ENCODE measurements around the gene BRD1.

Gene BRD1

DNA sequence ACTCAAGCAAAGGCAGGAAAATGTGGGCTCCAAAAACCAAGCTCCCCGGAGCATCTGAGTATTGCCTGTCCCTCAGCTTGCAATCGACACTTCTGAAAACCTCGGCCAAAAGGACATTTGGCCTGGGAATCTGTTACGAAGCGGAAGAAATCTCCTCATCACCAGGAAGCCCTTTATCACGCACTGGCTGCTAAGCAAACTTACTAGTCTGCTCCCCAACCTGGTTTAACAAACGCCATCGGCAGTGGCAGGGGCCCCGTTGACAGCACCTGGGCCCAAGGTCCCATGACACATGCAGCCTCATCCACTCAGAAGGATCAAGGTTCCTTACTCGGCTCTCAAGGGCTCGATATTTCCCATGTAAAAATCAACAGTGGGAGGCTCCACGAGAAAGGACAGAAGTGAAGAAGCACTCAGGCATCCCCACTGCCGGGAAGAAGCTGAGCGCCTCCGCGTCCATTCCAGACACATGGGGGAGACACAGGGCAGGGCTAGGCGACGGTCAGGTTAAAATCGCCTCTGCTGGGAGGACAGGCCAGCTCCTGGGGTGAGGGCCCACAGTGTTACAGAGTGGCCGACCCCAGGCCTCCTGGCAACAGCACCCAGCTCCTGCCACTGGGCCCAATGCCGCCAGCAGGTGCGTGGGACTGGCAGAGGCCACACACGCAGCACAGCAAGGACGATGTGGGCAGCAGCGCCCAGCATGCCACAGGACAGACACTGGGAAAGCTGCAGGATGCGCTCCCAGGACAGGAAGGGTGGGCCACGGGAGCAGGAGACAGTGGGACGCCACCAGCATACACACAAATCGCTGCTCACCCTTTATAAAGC, 27.1 kb downstream of the BRD1 start:
- no peak for DNase-seq

DNA sequence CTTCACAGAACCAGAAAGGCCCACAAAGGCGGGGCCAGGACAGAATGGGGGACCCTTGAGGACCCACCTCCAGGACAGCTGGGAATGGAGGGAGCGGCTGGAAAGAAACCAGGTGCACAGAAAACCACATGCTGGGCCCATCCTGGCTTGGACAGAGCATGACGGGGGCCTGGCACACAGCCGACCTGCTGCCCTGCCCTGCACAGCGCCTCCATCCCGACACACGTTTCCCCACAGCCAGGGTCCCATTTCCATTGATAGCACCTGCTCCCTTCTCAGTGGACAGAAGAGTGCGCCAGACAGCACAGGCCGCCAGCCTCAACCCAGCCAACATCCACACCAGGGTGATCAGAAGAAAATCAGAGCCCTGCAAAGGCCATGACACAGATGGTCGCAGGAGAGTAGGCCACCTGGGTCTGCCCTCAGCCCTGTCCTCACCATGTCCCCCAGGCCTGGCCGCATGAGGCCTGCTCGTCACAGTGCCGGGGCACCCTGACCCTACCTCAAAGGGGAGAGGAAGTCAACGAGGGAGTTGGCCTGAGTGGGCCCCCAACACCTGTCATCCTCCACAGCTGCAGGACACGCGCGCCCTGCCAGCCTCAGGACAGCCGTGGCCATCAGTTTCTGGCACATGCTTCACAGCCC, 28.1 kb downstream of the BRD1 start:
- no peak for DNase-seq

DNA sequence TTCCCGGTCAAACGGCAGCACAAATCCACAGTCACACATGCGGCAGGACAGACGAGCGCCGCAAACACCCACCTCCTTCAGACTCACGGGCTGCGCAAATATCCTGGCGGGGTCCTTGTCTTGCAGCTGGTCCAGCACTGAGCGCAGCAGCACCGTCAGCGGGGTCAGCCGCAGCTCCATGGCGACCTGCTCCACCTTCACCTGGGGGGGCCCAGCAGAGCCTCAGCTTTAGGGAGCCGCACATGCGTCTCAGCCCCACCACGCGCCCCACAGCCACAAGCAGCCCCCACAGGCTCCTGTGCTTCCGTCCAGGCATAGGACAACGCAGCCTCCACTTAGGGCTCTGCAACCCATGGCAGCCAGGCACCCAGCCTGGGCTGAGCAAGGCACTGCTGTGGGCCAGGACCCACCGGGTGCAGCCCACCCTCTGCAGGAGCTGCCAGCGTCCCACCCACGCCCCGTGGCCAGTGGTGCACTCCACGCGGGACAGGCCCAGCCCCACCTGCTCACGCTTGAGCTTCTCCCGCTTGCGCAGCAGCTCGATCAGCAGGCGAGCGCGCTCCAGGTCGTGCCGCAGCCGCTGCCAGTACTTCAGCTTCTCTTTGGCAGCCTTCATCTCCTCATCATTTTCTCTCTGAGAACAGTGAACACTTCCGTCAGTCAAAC, 29.1 kb downstream of the BRD1 start:
- DNase-seq = no peak

DNA sequence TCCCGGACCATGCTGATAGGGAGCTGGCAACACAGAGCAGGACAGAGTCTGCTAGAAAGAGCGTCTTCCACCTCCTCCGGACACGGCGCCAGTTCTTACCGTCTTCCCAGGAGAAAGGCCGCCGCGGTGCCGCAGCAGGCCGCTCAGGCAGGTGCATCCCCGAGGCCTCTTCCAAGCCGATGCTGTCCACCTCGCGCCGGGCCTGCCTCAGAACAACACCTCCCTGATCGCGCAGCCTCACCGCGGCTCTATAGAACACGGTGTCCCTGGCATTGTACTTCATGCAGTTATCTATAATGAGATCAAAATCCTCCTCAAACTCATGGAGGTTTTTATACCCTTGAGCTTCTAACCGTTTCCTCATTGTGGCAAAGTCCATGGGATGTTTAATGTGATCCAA, 30.0 kb downstream of the BRD1 start:
- no peak for DNase-seq

DNA sequence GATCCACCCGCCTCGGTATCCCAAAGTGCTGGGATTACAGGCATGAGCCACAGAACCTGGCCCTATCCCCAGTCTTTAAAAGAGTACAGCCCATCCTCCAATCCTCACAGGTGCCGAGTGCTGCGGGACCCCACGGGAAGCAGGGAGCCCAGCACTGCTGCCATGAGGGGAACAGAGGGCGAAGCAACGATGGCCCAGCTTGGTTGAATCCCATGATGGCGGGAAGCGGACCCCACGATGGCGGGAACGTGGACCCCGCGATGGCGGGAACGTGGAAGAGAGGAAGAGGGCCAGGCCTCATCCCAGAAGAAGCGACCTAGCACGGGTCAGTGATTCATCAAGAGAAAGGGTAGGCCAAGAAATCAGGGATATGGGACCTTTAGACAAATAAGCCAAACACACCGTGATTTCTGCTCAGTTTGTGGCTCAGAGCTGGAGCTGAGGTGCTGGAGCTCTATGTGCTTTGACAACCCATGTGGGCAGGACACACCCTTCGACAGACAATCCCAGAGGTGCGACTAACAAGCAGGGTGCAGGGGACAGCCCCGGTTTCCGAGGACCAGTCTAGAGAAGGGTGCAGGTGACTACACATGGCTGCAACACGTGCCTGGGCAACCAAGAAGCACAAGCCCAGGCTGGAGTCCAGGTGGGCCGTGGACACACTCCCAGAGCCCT, 30.9 kb downstream of the BRD1 start:
- no peak for DNase-seq

DNA sequence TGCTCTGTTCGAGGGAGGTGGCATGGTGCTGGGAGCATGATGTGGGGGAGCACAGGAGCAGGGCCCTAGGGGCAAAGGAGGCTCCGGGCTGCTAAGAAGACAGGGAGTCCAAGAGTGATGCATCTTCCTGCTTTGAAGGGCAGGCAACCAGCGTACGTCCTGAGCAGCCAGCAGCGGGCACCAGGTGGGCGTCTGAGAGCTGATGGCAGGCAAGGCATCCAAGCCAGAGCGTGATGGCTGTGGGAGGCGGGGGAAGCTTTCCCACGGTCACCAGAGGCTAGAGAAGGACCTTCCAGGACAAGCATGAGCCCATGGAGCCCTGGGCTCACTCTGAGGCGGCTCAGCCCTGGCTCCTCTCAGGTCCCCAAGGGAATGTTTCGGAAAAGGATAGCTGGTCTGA, 32.2 kb downstream of the BRD1 start:
- no peak for DNase-seq

DNA sequence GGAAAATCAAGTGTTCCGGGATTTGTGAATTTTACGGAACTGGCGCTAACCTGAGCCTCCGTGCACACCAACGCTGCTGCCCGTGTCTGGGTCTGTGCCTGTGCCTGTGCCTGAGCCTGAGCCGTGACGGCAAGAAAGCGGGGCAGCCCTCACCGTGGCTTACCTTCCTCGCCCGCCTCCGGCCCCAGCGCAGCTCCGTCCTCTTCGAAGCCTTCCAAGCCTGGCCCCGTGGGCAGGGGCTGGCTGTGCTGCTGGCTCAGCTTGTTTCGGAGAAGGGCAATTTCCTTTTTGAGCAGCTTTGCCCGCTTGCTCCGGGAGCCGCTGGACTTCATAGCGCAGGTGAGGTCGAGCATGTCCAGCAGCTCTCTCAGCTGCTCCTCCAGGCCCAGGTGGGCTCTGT, 33.8 kb downstream of the BRD1 start:
- no peak for DNase-seq

DNA sequence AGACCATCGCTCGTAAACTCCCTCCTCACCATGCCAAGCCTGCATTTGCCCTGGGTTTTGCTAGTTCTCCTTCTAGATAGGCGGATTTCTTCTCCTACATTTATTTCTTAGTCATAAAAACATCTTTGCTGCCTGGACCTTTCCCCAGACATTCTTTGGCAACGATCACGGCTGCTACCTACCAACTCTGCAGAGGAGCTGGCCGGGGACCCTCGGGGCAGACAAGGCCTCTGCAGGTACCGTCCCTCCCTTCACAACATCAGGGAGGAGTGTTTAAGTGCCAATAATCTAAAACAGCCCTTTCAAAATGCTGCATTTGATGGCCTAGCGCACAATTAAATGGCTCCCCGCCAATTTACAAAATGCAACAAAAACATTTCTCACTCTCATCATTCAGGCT, 34.4 kb downstream of the BRD1 start:
- DNase-seq = no peak

DNA sequence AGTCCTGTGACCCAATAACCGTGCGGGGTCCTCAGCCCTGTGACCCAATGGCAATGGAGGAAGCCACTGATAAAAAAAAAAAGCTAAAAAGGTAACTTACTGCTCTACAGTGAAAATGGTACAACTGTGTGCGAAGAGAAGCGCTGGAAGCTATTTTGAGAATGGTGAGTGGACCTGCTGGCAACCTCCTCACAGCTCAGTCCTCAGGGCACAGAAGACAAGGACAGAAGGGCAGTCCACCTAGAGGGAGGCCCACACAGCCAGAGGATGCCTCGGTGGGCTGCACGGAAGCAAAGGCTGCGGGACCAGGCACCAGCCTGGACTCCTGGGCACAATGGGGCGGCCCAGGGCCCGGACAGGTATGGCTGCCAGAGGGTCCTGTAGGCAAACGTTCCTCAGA, 35.6 kb downstream of the BRD1 start:
- no peak for DNase-seq

DNA sequence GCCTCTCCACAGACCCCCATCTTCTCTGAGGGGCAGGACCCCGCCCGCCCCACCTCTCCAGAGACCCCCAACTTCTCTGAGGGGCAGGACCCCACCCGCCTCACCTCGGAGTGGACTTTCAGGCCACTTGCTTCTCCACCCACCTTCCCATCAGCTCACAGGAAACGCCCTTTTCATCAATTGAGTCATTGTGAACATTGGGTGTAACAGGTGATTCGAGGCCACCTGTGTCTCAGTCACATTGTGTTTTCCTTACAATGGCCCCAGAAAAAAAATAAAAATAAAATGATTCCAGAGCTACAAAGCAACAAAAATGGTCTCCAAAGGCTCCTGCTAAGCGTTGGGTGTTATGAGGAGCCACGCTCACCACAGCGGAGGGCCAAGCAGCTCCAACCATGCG, 36.0 kb downstream of the BRD1 start:
- no peak for DNase-seq

DNA sequence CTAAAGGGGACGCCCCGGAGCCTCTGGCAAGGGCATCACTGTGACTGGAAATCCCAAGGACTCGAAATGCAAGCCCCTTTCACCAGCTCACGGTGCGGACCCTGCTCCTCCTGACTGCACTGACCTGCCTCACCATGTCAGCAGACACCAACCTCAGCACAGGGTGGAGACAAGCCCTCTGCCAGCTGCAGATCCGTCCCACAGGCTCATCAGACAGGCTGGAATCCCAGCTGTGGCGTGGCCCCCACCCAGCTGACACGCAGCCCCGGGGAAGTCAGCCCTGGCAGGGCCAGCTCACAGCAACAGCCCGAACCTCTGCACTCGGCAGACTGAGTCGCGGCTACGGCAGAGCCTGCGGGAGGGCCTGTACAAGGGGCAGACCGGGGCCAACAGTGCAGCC, 36.8 kb downstream of the BRD1 start:
- no peak for DNase-seq

DNA sequence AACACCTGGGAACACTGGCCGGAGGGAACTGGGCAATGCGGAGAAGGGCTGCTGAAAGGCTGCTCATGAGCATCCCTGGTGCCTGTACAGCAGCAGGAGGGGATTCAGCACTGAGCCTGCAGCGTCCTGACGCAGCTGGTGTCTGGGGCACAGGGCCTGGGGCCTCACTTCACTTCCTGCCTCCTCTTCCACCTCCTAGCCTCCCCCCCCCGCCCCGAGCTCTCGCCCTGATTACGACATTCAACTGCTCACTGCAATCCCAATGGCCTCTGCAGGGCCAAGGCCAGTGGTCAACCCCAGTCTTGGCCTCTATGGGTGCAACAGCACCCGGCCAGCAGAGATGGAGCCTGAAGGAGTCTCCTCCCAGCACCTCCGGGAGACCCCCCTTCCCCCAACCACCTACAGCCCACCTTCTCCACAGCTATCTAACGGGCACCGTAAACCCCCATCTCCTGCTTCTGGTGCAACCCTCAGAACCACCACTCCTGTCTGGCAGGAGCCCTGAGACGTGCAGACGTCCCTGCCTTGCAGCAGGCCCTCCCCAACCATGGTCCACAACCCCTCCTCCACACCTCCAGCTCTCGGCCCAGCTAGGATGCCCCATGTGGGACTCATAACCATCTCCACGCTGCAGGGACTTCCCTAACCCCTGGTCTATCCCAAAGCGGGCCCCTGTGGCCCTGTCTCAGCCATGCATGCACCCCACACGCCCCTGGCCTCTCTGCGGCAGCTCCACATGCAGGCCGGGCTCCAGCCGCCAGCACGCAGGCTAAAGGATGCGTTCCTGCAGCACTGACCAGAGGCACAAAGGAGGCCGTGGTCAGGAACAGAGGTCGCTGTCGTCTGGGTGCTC, 38.2 kb downstream of the BRD1 start:
- DNase-seq = no peak

DNA sequence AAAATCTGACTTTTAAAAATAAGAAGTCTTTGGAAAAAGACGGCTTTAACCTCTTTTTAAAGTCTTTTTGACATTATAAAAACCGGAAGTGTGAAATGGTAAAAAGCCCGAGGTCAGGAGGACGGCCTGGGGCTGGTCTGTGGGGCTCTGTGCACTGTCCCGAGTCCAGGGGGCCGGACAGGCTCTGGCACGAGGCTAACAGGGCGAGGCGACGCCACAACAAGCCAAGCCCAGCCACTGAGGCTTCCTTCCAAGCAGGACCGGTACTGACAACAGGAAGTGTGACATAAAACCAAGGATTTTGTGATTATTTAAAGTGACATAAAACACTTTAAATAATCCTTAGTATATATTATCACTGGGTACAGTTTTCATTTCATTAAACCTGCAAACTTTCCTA, 39.2 kb downstream of the BRD1 start:
- DNase-seq = no peak

DNA sequence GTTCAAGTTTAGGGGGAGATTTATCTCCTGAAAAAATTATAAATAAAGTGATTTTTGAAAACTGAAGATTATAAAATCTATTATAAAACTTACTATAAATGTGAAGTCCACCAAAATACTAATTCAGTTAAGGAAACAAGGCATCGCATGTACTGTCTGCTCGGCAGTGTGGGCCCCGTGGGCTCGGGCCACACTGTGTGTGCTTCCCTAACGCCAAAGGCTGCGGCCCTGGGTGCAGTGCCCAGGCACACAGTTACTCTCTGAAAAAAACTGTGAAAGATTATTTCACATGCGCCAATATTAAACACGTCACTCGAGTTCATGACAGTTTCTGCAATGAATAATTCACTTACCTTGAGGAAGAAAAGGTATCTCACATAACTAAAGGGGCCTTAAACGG, 39.8 kb downstream of the BRD1 start:
- no peak for DNase-seq

DNA sequence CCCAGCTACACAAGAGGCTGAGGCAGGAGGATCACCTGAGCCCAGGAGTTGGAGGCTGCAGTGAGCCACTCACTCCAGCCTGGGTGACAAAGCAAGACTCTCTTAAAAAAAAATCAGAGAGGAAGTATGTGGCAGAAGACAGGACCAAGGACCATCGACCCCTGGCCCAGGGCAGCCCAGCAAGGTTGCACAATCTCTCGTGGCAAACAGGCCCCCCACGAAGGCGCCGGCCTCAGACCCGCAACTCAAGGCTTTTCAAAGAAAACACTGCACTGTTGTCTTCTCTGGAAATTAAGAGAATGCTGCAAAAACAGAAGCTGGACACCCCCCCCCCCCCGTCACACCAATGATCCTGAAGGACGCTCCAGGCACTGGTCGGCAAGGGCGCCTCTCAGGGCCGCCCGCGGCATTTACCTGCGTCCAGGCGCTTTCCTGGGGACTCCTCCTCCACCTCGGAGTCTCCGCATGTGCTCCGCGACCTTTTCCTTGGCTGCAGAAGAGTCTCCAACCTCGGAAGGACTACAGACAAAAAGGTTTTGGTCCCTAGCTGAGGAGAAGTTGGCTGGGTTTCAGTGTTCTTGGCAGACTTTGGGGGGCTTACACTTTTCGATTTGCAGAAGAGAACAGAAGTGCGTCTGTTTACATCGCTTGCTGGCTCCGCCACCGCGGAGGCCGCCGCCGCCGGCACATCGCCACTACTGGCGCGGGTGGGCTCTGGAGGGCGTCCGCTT, 40.5 kb downstream of the BRD1 start:
- DNase-seq = no peak

DNA sequence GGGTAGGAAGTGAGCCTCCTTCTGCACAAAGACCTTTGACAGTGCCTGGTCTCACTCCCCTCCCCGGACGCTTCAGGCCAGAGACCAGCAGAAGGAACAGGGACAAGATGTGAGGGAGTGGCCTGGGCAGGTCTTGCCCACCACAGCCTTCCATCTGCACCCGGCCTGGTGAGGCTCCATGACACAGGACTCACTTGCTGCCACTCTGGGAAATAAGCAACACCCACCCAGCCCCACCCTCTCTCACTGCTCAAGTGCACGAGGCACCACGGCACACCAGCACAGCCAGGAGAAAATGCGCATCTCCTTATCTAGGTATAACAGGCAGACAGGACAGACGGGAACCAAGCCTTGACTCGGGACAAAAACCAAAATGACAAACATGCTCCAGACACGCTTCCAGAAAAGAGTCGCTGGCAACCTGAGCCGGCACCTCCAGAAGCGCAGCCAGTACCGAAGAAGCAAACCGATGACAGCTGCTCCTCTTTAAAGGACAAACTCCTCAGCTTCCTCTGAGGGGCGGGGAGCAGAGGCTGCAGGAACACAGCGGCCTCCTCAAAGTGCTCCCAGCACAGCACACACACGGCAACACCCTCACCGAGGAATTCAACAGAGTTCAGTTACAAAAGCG, 41.7 kb downstream of the BRD1 start:
- DNase-seq = no peak

DNA sequence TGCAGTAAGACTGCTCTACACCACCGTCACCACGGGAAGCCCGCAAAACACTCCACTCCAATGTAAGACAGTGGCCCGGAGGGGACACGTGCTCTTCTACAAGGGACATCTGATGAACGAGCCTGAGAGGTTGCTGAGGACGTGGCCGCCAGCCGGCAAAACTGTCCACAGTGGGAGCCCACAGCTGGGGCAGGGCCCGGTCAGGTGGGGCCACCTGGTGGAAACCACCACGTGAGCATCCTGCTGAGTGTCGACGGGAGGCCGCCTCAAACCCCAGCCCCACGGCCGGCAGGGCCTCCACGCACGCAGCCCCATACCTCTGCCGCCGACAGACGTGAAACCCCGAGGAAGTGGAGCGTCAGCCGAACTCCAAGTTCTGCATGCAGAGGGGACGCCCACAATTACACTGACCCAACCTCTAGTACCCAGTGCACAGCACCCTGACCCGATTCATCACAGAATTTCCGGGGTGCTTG, 42.6 kb downstream of the BRD1 start:
- DNase-seq = no peak

DNA sequence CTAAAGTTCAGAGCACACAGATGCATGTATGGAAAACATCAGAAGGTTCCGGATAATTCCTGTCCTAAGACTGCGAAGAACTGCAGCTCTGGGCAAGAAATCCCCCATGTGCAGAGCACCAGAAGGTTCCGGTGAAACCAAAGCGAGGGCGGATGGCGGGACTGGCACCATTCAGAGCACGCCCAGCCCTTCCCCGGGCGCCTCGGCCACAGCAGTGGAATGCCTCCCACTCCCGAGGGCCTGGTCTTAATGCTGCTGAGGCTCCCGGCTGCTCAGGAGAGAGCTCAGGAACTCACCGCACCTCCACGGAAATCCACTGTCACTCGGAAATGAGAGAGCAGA, 43.1 kb downstream of the BRD1 start:
- no peak for DNase-seq

DNA sequence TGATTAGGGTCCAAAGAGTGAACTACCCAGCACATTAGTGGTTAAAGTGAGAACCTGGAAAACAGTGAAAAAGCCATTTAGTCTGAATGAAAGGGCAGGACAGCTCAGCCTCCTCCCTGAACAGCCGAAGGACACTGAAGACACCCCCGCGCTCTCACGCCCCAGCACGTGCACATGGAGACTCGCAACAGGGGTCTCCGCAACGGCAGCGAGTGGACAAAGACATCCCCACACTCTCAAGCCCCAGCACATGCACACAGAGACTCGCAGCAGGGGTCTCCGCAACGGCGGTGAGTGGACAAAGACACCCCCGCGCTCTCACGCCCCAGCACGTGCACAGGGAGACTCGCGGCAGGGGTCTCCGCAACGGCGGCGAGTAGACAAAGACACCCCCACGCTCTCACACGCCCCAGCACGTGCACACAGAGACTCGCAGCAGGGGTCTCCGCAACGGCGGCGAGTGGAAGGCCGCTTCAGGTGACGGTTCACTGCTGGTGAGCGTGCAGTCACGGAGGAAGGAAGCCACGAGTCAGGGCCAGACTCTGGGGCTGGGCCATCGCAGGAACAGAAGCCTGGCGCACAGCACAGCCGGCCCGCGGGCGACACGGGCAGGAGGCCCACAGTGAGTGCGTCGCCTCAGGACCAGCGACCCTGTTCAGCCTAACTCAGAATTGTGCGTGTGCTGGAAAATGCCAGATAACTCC, 43.6 kb downstream of the BRD1 start:
- DNase-seq = no peak

DNA sequence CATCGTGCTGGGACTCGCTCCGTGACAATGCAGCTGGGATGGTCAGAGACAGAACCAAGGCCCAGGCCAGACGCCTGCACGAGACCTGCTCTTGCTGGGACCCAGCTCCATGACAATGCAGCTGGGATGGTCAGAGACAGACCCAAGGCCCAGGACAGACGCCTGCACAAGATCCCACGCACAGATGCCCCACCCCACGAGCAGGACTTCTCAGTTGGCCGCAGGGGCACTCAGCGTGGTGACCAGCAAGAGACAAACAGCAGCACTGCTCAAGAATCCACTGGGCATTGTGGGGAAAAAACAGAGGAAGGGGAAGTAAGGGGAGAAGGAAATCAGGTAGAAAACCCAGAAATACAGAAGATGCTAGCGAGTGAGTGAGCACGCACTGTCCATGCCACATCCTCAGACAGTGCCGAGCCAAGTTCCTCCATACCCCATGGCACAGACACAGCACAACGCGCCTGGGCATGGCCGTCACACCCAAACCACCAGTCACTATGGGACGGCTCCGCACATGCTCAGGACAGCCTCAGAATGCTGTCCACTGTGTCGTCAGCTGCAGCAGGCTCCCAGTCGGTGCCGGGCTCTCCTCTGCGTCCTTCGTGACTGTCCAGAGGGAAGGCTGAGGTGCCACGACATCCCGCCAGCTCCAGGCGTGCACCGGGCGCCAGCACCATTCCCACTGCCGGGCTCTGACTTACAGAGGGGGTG, 44.5 kb downstream of the BRD1 start:
- no peak for DNase-seq
